ENCODE results near the gene GALNT13. TPM values are rescaled to one million over a fixed set of nuclear protein-coding genes. Genes with fewer than 3 reads are reported as not detected.

The GALNT13 gene
- polyA plus RNA-seq, 3 donors, result not detected

DNA sequence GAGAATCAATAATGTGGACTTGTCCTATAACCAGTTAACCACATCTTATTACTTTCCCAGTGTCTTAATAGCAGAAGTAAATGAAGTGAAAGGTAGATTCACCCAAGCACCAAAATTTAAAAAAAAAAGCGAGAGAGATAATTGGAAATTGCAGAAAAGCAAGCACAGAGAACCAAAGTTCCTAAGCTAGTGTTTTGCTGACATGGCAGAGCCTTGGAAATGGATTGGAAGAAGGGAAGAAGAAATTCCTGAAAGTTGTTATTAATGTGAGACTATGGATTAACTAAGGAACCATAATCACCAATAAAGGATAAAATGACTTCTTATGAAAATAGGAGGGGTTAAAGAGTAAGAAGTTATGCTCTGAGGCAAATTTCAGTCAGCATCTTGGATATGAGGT, 384.4 kb downstream of the GALNT13 start:
- peaks cover 0 to 6% (median 1%) of the 10 kb centered on the region in 7 donors for H3K9me3 Mint-ChIP-seq
- no peak overlapping the region for H3K9ac ChIP-seq (ENCODE audit: insufficient read depth, low read length, poor library complexity, severe bottlenecking)
- no peaks in the 10 kb centered on the region for H3K4me1 ChIP-seq (ENCODE audit: control insufficient read depth in 1 of 2, insufficient read depth in 2 of 2, low read length in 2 of 2)
- H4K20me1 ChIP-seq (ENCODE audit: insufficient read depth, low read length), result no peaks in the 10 kb centered on the region
- no peaks in the 10 kb centered on the region for H3K36me3 ChIP-seq (replicated peaks in 1 of 2; ENCODE audit: control insufficient read depth in 1 of 2, insufficient read depth in 2 of 2, low read length in 2 of 2)
- H3K4me1 Mint-ChIP-seq, result no peaks in the 10 kb centered on the region
- H3K4me2 ChIP-seq (replicated peaks; ENCODE audit: extremely low read depth, low read length, poor library complexity, severe bottlenecking), result no peak overlapping the region
- no peak overlapping the region for H3K4me3 ChIP-seq (replicated peaks in 1 of 3; ENCODE audit: low read depth in 2 of 3, low read length in 3 of 3)
- intact Hi-C loops (cut with micrococcal nuclease), result no loop called here
- H3K27me3 Mint-ChIP-seq (ENCODE audit: low read depth in 3 of 3), result peaks cover 0 to 1% (median 0%) of the 10 kb centered on the region in 3 donors
- H3K4me3 Mint-ChIP-seq, result no peak overlapping the region
- 60% methylated on average over 1 of the region's 1 CpG for WGBS (ENCODE audit: insufficient coverage)
- TF ChIP-seq, protein P1, sequence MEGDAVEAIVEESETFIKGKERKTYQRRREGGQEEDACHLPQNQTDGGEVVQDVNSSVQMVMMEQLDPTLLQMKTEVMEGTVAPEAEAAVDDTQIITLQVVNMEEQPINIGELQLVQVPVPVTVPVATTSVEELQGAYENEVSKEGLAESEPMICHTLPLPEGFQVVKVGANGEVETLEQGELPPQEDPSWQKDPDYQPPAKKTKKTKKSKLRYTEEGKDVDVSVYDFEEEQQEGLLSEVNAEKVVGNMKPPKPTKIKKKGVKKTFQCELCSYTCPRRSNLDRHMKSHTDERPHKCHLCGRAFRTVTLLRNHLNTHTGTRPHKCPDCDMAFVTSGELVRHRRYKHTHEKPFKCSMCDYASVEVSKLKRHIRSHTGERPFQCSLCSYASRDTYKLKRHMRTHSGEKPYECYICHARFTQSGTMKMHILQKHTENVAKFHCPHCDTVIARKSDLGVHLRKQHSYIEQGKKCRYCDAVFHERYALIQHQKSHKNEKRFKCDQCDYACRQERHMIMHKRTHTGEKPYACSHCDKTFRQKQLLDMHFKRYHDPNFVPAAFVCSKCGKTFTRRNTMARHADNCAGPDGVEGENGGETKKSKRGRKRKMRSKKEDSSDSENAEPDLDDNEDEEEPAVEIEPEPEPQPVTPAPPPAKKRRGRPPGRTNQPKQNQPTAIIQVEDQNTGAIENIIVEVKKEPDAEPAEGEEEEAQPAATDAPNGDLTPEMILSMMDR (IDR thresholded peaks at IDR 0.05), result no peak
- no peaks in the 10 kb centered on the region for H3K79me2 ChIP-seq (ENCODE audit: insufficient read depth, low read length)
- H3K27ac ChIP-seq (ENCODE audit: low read depth in 1 of 2, low read length in 2 of 2), result no peak overlapping the region
- no peak overlapping the region for H3K27ac Mint-ChIP-seq
- no peak for DNase-seq
- no peak overlapping the region for H2AFZ ChIP-seq (ENCODE audit: insufficient read depth, low read depth, low read length, poor library complexity, severe bottlenecking)
- H3K9me3 ChIP-seq (replicated peaks in 1 of 2; ENCODE audit: control insufficient read depth in 1 of 2, insufficient read depth in 1 of 2, low read length in 2 of 2), result no peaks in the 10 kb centered on the region
- no peaks in the 10 kb centered on the region for H3K36me3 Mint-ChIP-seq
- H3K27me3 ChIP-seq (ENCODE audit: control insufficient read depth in 2 of 2, insufficient read depth in 2 of 2, low read length in 2 of 2), result no peaks in the 10 kb centered on the region

DNA sequence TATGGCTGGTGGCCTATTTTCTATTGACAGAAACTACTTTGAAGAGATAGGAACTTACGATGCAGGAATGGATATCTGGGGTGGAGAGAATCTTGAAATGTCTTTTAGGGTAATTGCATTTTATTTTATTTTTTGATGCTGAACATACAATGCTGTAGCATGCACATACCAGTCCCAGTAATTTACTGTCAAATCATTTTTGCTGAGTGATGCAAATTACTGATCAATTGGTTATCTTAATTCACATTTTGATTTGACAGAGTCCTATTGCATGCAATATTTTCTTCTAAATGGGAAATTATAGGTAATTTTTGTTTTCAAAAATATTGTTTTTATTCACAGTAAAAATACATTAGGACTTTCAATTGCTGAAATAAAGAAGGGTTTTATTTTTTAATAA, 387.3 kb downstream of the GALNT13 start:
- no peak overlapping the region for H3K4me3 Mint-ChIP-seq
- WGBS (ENCODE audit: insufficient coverage), result no CpG with 5 or more reads among the region's 1 CpG

More for the DNA sequence above, 387.3 kb downstream of the GALNT13 start:
- H3K36me3 Mint-ChIP-seq, result no peaks in the 10 kb centered on the region
- H3K27me3 Mint-ChIP-seq (ENCODE audit: low read depth in 3 of 3), result no peaks in the 10 kb centered on the region
- Histone ChIP-seq H3K9ac (ENCODE audit: insufficient read depth, low read length, poor library complexity, severe bottlenecking) (no peak overlapping the region), H3K27me3 (ENCODE audit: control insufficient read depth in 2 of 2, insufficient read depth in 2 of 2, low read length in 2 of 2) (no peaks in the 10 kb centered on the region), H3K79me2 (ENCODE audit: insufficient read depth, low read length) (no peaks in the 10 kb centered on the region), H2AFZ (ENCODE audit: insufficient read depth, low read depth, low read length, poor library complexity, severe bottlenecking) (no peak overlapping the region), H3K4me3 (replicated peaks in 1 of 3; ENCODE audit: low read depth in 2 of 3, low read length in 3 of 3) (no peak overlapping the region), H3K27ac (ENCODE audit: low read depth in 1 of 2, low read length in 2 of 2) (no peak overlapping the region), H3K36me3 (replicated peaks in 1 of 2; ENCODE audit: control insufficient read depth in 1 of 2, insufficient read depth in 2 of 2, low read length in 2 of 2) (no peaks in the 10 kb centered on the region), H3K9me3 (replicated peaks in 1 of 2; ENCODE audit: control insufficient read depth in 1 of 2, insufficient read depth in 1 of 2, low read length in 2 of 2) (no peaks in the 10 kb centered on the region), H3K4me2 (replicated peaks; ENCODE audit: extremely low read depth, low read length, poor library complexity, severe bottlenecking) (no peak overlapping the region), H3K4me1 (ENCODE audit: control insufficient read depth in 1 of 2, insufficient read depth in 2 of 2, low read length in 2 of 2) (no peaks in the 10 kb centered on the region), H4K20me1 (ENCODE audit: insufficient read depth, low read length) (no peaks in the 10 kb centered on the region)
- no peaks in the 10 kb centered on the region for H3K4me1 Mint-ChIP-seq
- TF ChIP-seq, protein P1 (IDR thresholded peaks at IDR 0.05), result no peak
- H3K27ac Mint-ChIP-seq, result no peak overlapping the region
- peaks cover 0 to 6% (median 2%) of the 10 kb centered on the region in 7 donors for H3K9me3 Mint-ChIP-seq
- intact Hi-C loops (cut with micrococcal nuclease), result no loop called here
- no peak for DNase-seq

All from CD14-positive monocyte (primary cell).